ENCODE data around the gene CCHCR1.
"Not testable (repeated sequence)": the region's sequence is repeated elsewhere in the genome, so short reads cannot be mapped to it uniquely, and the experiment has no call there.

The CCHCR1 gene

GRCh38 chr6:31157513-31158139 lies at the start of gene CCHCR1:
CCHCR1 (minus strand) TSS chr6:31157802; CDS start chr6:31157600, 202 bp downstream.
- FAIRE-seq = no peak

- no peak for FAIRE-seq
These were observed 48.0 kb upstream of the CCHCR1 start for GRCh38 chr6:31205638-31206037.

GRCh38 chr6:31204751-31205145 lies 47.1 kb upstream of the CCHCR1 start:
- no peak for FAIRE-seq

GRCh38 chr6:31203345-31203979 lies 45.9 kb upstream of the CCHCR1 start:
- no peak for FAIRE-seq

GRCh38 chr6:31202259-31203166 lies 44.9 kb upstream of the CCHCR1 start:
- no peak for FAIRE-seq

GRCh38 chr6:31199105-31199452 lies 41.5 kb upstream of the CCHCR1 start:
- FAIRE-seq = not testable (repeated sequence)

GRCh38 chr6:31197559-31198305 lies 40.1 kb upstream of the CCHCR1 start:
- FAIRE-seq = no peak

- not testable (repeated sequence) for FAIRE-seq
These were observed 38.8 kb upstream of the CCHCR1 start for GRCh38 chr6:31196251-31197022.

GRCh38 chr6:31195308-31195979 lies 37.8 kb upstream of the CCHCR1 start:
- not testable (repeated sequence) for FAIRE-seq

GRCh38 chr6:31194061-31194834 lies 36.6 kb upstream of the CCHCR1 start:
- no peak for FAIRE-seq

GRCh38 chr6:31193206-31193605 lies 35.6 kb upstream of the CCHCR1 start:
- FAIRE-seq = no peak

GRCh38 chr6:31192431-31193105 lies 35.0 kb upstream of the CCHCR1 start:
- not testable (repeated sequence) for FAIRE-seq

GRCh38 chr6:31190488-31190887 lies 32.9 kb upstream of the CCHCR1 start:
- no peak for FAIRE-seq

- not testable (repeated sequence) for FAIRE-seq
These were observed 31.6 kb upstream of the CCHCR1 start for GRCh38 chr6:31189223-31189622.

GRCh38 chr6:31187780-31188194 lies 30.2 kb upstream of the CCHCR1 start:
- no peak for FAIRE-seq

GRCh38 chr6:31186052-31186734 lies 28.6 kb upstream of the CCHCR1 start:
- FAIRE-seq = no peak

- not testable (repeated sequence) for FAIRE-seq
These were observed 28.1 kb upstream of the CCHCR1 start for GRCh38 chr6:31185695-31186051.

- not testable (repeated sequence) for FAIRE-seq
These were observed 26.3 kb upstream of the CCHCR1 start for GRCh38 chr6:31183859-31184258.

- FAIRE-seq = not testable (repeated sequence)
These were observed 25.7 kb upstream of the CCHCR1 start for GRCh38 chr6:31183287-31183686.

All from endometrium (tissue), 2 donors.